GM12865 (cell line): ENCODE results near the gene ERFE.

Experiments
- DNase-seq: peaks from one replicate; pipeline ENCODE4 v3.0.0; 2010; ENCODE audit warnings: low read depth
- H3K4me3 ChIP-seq: 2 replicates; pipeline ENCODE4 v1.5.1; 2011; ENCODE audit warnings: mild to moderate bottlenecking, low read depth, low read length, control low read depth
- TF ChIP-seq, protein P1 (sequence below): IDR thresholded peaks from 2 replicates; pipeline ENCODE4 v1.5.1; 2011; ENCODE audit warnings: low read length, control low read depth, low read depth, inconsistent platforms; ENCODE audit not compliant: insufficient read depth; ENCODE audit errors: missing control alignments

ERFE gene

DNA sequence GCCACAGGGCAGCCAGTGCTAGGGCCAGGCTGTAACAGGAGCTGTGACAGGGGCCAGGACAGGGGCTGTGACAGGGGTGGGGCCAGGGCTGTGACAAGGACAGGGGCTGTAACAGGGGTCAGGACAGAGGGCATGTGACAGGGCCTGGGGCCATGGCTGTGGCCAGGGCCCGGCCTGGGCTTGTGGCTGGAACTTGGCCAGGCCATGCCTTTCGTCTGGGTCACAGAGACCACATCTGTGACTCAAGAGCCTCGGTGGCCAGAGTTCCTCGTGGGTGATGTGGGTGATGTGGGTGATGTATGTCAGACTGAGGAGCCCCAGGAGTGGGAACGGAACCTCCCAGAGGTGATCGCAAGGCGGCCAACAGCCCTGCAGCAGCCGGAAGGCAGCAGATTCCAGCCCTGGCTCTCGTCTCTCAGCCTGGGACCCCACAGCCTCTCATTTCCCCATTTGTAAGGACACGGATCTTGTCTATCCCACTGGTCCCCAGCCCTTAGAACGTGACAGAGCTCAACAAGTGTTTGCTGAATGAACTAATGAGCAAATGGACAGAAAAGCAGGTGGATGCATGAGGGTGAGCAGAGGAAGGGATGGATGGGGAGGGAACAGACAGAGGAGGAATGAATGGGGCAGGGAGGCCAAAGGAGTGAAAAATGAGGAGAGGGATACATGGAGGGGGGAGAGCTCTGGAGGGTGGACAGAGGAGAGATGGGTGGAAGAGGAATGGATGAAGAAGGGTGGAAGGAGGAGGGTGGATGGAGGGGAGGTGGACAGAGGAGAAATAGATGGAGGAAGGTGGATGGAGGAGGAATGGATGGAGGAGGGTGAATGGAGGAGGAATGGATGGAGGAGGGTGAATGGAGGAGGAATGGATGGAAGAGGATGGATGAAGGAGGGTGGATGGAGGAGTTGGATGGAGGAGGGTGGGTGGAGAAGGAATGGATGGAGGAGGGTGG is 41.3 kb upstream of the ERFE start:
- TF ChIP-seq, protein P1, sequence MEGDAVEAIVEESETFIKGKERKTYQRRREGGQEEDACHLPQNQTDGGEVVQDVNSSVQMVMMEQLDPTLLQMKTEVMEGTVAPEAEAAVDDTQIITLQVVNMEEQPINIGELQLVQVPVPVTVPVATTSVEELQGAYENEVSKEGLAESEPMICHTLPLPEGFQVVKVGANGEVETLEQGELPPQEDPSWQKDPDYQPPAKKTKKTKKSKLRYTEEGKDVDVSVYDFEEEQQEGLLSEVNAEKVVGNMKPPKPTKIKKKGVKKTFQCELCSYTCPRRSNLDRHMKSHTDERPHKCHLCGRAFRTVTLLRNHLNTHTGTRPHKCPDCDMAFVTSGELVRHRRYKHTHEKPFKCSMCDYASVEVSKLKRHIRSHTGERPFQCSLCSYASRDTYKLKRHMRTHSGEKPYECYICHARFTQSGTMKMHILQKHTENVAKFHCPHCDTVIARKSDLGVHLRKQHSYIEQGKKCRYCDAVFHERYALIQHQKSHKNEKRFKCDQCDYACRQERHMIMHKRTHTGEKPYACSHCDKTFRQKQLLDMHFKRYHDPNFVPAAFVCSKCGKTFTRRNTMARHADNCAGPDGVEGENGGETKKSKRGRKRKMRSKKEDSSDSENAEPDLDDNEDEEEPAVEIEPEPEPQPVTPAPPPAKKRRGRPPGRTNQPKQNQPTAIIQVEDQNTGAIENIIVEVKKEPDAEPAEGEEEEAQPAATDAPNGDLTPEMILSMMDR = no peak
- no peak overlapping the region for H3K4me3 ChIP-seq
- DNase-seq = no peak

DNA sequence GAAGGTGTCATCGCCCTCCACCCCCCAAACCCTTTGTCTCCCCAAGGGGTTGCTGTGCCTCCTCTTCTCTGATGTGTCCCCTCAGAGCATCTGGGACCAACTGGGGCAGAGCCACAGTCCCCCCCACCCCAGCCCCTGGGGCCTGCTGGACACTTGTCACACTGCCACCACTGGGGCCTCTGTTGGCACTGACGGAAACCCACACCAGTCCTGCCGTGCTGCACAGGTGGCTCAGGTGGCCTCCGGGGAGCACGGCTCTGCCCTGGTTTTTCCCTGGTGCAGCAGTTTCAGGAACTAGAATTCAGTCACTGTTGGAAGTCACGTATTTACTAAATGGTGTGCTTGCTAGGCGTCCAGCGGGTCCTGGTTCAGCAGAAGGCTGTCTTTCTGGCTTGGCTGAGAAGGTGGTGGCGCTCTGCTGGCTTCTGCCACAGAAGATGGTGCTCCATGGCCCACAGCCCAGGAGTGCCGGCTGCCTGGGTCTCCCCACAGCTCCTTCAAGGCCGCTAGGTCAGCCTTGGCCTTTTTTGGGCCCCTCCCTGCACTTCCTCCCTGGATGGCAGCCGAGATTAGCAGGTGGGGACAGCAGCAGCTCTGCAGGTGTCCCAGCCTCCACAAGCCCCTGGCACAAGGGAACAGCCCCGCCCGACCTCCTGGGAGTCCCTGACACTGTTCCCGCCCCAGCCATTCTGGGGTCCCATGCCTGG is 38.9 kb upstream of the ERFE start:
- TF ChIP-seq, protein P1 = no peak
- H3K4me3 ChIP-seq = no peak overlapping the region
- DNase-seq = peak; percentile 33

DNA sequence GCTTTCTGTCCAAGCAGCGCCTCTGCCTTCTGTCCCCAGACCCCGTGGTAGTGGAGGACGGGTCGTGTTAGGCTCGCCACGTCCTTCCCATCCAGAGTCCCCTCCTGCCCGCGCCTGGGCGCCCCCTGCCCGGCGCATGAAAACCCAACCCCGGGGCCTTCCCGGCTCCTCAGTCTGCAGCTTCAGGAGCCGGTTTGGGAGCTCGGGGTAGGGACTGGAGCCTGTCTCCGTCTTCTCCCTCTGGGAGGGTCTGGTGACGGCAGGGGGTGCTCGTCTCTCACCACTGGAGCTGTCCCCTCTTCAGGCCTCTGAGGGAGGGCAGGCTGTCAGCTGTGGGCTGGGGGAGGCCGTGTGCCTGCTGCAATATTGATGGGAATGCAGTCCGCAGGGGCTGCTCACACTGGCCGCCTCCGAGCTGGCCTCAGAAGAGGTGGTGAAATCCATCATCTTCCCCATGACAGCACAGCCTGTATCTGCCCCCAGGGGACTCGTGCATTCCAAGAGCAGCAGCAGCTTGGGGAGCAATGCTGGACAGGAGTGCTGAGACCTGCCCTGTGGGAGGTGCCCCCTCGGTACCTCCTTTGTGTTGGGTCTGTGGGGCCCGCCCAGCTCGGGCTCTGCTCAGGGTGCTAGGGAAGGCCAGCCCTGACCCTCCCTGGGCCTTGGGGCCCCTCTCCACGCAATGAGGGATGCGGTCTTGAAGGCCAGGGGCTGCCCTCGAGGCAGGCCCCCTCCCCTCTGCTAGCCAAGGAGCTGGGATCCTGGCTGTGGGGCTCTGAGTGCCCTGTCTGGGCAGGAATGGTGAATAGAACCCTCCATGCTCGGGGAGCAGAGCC is 38.1 kb upstream of the ERFE start:
- TF ChIP-seq, protein P1 = no peak
- DNase-seq = no peak
- no peak overlapping the region for H3K4me3 ChIP-seq

DNA sequence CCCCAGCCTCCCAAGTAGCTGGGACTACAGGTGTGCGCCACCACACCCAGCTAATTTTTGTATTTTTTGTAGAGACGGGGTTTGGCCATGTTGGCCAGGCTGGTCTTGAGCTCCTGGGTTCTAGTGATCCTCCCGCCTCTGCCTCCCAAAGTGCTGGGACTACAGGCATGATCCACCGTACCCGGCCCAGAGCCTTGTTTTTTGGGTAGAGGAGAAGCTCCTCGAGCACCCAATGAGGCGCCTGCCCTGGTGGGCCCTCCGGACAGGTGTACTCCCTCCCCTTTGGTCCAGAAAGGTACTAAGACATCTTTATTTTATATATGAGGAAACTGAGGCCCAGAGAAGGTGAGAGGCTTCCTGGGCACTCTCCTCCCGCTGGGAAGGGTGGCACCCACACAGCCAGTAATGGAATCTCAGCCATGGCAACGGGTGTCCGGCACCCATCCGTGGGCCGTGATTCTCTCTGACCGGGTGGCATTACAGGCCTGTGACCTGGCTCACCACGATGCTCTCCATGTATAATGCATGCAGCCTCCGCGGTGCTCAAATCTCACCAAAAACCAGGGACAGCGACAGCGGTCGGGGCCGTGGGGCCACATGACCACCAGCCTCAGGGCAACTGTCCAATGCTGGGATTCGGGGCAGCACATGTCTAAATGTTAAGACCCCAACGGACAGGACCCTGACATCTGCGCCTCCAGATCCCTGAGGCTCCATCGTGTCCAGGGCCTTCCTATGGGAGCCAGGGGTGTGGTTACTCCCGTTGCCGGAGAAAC is 37.1 kb upstream of the ERFE start:
- TF ChIP-seq, protein P1 = no peak
- DNase-seq = no peak
- H3K4me3 ChIP-seq = no peak overlapping the region

DNA sequence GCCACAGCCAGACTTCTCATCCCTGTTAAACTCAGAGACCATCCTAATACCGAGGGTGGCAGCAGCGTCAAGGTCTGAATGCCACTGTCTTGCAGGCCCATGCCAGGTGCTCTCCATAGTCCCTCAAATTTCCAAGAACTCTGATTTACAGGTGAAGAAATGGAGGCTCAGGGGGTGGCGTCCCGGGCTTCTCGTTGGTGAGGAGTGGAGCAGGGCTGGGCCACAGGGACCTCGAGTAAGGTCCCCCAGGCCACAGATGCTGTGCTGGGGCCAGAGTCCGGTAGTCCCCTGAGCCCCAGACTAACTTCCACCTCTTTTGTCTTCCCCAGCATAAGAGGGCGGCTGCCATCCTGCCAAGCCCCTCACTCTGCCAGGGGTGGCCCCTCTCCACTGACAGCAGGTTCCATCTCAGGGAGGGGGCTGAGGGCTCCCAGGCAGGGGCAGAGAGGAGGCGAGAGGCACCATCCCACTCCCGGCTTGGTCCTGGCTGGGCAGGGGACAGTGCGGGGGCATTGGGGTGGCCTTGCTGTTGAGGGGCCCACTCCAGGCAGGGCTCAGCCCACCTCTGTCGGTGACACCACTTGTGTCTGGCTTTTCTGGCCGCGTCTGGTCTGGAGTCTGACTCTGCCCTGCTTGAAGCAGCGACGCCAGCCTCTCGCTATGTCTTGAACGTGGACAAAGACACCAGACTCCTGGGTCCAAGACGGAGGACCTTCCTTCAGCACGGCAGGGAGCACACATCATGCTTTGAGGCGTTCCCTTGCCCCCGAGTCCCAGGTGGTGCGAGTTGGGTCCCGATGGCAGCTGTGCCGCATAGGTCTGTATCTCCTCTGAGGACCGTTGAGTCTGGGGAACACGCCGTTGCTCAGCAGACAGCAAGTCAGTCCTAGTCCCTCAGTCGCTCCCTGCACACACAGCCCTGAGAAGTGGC is 36.2 kb upstream of the ERFE start:
- no peak for DNase-seq
- H3K4me3 ChIP-seq = no peak overlapping the region
- TF ChIP-seq, protein P1 = no peak
